Medulla oblongata (tissue), 1 donor: Measurements from ENCODE around the gene TRA2A.
"Not testable (repeated sequence)": the region's sequence is repeated elsewhere in the genome, so short reads cannot be mapped to it uniquely, and the experiment has no call there.

Experiments
- DNase-seq: peaks from one replicate; pipeline ENCODE4 v3.0.0-alpha.2; 2015; ENCODE audit errors: extremely low spot score

TRA2A gene

GRCh38 chr7:23494009-23494408, 37.8 kb downstream of the TRA2A start:
- no peak for DNase-seq

- DNase-seq, result no peak
Measured at GRCh38 chr7:23491502-23491901, 40.3 kb downstream of the TRA2A start.

- no peak for DNase-seq
Measured at GRCh38 chr7:23490357-23491135, 41.2 kb downstream of the TRA2A start.

- not testable (repeated sequence) for DNase-seq
Measured at GRCh38 chr7:23488714-23489113, 43.1 kb downstream of the TRA2A start.

DNA sequence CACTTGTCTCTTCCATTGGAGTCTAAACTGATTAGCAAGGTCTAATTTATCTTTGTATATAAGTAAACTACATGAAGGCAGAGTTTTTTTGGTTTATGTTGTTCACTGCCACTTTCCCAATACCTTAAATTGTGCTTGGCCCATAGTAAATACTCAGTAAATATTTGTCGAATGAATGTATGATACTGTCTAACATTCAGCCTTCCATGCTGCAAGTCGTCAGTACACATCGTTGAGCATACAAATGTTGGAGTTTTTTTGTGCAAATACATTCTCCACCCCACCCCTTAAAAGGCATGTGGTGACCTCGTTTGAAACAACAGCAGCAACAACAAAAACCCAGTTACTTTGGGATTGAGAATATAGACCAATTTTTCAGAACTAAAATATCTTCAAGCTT, 44.1 kb downstream of the TRA2A start:
- no peak for DNase-seq

- no peak for DNase-seq
Measured at GRCh38 chr7:23486002-23486773, 45.6 kb downstream of the TRA2A start.

- no peak for DNase-seq
Measured at GRCh38 chr7:23482686-23483085, 49.1 kb downstream of the TRA2A start.

GRCh38 chr7:23477962-23478866, 53.6 kb downstream of the TRA2A start:
- no peak for DNase-seq

- no peak for DNase-seq
Measured at GRCh38 chr7:23477157-23477499, 54.7 kb downstream of the TRA2A start.

DNA sequence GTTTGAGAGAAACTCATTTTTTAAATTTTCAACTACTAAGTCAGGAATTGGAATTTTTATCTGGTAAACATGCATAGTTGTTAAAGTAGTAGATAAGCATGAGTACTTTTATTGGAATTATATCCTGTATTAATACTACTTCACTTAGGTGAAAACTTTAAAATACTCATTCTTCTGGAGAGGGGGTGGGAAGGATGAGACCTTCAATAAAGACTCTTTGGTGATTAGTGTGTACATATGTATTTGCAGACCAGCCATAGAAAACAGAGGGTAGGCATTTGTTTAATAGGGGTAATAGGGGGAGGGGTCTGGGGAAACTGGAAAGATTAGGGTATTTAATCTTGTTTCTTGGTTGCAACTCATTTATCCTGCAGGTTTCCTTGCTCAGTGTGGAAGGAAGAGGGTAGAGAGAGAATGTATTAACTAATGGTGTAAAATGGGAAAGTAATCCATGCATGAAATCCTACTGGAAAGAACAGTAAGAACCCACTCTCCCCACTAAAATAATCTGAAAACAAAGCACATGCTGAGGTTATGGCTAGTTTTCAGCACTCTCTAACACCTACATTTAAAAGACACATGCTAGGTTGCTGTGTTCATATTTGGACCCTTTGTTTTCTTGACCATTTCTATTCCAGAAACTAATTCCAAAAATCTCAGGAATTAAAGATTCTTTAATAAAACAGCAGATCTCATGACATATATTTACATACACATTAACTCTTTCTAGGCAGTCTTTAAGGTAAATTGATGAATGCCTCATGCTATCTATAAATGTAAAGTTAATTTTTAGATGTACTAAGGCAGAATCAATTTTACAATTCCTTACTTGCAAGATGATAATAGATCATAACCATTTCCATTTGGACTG, 55.3 kb downstream of the TRA2A start:
- no peak for DNase-seq

- DNase-seq, result no peak
Measured at GRCh38 chr7:23475576-23475839, 56.3 kb downstream of the TRA2A start.

DNA sequence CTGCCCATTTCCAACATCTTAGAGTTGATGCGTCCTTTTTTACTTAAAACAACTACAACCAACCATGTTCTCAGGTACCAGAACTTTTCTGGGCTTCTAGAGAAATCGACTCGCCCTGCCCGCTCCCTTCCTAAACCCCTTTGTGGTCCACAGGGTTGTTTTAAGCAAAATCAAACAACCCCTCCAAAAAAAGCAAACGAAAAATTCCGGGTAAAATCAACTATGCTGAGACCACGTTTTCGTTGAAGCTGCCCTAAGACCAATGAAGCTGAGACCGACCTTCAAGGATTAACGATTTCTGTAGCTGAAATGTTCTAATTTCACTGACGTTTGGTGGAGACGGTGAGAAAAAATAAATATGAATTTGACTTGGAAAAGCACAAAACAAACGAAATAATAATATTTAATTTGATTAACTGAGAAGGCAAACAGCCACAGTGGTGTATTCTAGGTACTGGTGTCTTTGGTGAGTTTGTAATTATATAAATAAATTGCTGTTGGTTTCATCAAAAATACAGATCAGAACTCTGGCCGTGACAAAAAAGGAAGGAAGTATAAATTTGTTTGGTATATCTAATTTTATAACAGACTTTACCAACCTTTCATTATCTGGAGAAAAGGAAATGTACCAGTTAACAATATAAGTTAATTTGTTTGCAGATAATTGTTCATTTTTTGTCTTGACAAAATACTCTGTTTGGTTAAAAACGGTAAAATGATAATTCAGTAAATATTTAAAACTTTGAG, 56.8 kb downstream of the TRA2A start:
- DNase-seq, result no peak

DNA sequence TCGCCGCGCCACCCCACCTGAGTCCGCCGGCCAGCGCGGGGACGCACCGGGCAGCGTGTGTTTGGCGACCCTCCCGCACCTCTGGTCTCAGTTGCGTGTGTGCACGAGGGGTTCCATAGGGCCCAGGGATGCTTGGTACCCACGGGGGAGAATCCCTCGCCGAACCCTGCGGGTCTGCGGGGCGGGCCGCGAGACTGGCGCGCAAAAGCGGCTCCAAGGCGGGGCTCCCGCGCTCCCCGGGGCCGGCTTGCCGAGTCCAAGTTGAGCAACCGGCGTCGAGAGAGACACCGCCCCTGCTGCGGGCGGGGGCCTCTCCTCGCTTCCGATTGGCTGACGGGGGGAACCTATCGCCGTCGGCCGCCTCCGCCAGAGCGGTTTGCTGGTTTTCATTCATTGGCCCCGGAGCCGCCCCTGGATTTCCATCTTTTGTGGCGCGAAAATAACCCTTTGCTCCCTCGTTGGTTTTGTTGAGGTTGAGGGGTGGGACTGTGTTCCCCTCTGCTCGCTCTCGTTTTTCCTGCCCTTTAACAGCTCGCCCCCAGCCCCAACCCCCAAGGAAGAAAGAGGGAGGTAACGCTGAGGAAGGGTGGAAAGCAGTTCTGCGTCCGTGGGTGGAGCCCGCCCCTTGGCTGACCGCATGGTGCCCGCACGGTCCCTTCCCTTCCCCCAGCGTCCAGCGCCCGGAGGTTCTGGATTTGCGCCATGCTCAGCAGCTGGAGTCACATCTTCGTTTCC, 57.5 kb downstream of the TRA2A start:
- DNase-seq, result no peak

DNA sequence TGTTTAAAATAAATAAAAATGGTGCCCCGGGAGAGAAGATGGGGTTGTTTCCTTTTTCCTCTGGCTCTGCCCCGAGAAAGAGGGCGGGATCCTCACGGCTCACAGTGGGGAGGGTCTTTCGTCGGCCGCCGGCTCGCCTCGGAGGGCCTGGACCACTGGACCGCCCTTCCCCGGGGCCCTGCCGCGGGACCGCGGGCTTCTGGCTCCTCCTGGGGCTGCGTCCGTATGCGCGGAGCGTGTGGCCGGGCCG, 58.0 kb downstream of the TRA2A start:
- DNase-seq, result no peak

GRCh38 chr7:23472956-23473843, 58.6 kb downstream of the TRA2A start:
- DNase-seq, result no peak

- no peak for DNase-seq
Measured at GRCh38 chr7:23472556-23472955, 59.2 kb downstream of the TRA2A start.

GRCh38 chr7:23472046-23472445, 59.7 kb downstream of the TRA2A start:
- DNase-seq, result no peak

DNA sequence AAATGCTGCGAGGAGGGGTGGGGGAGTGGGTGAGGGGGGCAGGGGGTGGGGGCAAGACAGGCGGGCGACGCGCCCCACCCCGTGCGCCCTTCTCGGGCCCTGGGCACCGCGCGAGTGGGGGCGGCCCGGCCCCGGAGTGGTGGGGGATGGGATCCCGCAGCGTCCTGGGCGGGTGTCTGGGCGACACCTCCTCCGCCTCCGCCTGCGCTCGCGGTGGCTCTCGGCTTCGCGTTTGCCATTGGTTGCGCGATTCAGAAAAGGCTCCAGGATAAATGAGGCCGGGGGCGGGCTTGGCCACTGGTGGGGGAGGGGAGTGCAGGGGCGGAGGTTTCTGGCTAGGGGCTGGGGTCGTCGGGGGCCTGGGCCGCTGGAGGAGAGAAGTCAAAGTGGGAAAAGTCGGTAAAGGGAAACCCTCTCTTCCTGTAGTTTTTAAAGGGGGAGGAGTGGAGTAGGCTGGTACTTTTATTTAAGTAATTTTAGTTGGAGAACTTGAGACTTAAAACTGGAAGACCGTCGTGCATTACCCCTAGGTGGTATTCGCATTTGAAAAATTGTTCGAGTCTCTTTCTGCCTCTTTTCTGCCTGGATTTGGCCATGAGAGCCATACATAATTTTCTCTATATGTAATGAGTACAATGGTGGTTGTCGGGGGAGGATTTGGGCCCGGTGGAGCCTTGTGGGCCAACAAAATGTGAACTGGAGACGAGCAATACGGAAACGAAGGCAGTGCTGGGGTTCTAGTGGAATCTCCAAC, 60.5 kb downstream of the TRA2A start:
- DNase-seq, result no peak
